Right renal pelvis (tissue), 4 donors: ENCODE measurements around the gene CA4. TPM values are rescaled to one million over a fixed set of nuclear protein-coding genes. Genes with fewer than 3 reads are reported as not detected.
"Not testable (repeated sequence)": the region's sequence is repeated elsewhere in the genome, so short reads cannot be mapped to it uniquely, and the experiment has no call there.

Experiments used
- DNase-seq, 4 donors: peaks; one replicate each; pipeline ENCODE4 v3.0.0-alpha.2; 2013; ENCODE audit warnings: low read depth in 4 of 4, low spot score in 3 of 4, missing footprints in 1 of 4
- polyA plus RNA-seq, 4 donors: library from polyadenylated mRNA; unstranded; fragments of 120-200 nt; gene quantifications; one replicate each; pipeline ENCODE4 v1.2.1, GENCODE V29; 2013; ENCODE audit not compliant: insufficient read length in 4 of 4

CA4 gene
- polyA plus RNA-seq, 4 donors, result 36.0 to 64.6 (median 45.4) TPM

DNA sequence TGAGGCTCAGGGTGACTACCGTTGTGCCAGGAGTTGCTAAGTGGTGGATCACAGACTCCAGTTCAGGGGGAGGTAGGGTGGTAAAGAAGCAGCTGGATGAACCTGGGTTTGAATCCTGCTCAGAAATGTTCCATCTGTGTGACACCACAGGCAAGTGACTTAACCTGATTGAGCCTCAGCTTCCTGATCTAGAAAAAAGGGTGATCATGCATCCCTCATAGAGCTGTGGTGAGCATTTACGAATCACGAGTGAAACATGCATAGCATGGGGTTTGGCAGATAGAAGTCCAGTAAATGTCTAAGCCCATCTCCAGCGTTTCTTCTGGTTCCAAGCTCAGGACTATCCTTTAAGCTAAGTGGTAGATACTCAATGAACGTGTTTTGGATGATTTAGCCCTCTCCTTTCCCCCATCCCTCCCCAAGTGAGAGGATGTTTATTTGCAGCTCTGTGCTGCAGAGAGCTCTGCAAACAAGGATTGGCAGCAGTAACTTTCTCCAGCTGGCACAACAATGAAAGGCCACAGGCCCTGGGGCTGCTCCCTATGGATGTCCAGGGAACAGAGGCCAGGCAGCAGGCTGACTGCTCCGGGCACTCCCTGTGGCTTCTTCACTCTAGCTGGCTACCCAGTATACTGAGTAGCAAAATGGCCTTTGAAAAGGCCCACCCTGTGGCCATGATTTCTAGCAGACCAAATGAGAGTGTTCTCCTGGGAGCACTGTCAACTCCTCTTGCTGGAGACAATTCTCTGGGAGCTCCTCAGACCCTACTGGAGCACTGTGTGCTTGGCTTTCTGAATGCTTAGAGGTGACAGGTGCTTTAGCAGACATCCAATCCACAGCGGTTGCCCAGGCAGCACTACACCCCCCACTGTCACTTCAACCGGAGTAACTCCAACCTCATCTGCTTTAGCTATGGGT lies 21.3 kb downstream of the CA4 start:
- DNase-seq, result no peak

DNA sequence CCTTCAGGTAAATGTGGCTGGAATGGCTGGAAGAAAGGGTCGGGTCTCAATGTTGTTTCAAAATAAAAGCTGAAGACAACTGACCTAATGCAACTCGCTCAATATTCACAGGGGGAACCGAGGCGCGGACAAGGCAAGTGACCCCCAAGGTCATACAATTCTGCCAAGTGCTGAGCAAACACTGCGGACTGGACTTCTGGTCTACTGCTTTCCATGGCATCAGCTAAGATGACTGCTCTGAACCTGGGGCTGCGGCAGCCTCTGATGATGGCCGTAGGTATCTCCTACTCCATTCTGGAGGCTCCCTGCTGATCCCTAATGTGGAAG lies 21.9 kb downstream of the CA4 start:
- DNase-seq, result no peak

DNA sequence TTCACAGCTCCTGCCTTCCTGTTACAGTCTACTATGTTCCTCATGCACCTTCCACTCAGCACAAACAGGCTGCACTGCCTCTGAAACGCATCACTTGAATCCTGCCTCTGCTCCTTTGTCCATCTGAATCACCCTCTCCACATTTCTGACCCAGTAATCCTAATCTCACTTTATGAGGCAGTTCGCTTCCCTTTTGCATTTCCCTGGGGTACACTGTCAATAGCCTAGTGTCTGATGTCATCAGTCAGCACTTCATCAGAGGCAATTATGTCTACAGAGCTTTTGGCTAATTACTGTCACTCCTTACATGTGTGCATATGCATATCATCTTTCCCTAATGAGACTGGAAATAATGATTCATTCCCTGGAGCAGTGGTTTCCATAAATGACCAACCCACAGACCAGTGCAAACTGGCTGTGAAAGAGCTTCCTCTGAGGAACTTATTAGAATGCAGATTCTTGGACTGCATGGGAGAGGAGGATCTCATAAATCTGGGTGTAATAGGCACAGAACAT lies 23.6 kb downstream of the CA4 start:
- no peak for DNase-seq

DNA sequence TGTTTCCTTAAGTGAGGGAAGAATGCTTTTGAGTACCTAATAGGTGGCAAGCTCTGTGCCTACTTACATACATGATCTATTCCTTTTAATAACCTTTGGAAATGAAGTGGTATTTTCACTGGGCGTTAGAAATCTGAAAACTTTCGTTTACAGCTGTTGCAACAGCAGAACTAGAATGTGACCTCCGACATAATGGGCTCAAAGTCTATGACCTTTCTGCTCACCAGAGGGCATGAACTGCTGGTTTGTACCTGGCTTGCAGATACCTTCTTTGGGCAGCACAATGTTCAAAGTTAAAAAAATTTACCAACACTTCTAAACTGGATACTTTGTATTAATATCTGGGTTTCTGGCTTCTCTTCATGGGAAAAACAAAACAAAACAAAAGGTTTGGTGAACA lies 24.3 kb downstream of the CA4 start:
- DNase-seq, result no peak

DNA sequence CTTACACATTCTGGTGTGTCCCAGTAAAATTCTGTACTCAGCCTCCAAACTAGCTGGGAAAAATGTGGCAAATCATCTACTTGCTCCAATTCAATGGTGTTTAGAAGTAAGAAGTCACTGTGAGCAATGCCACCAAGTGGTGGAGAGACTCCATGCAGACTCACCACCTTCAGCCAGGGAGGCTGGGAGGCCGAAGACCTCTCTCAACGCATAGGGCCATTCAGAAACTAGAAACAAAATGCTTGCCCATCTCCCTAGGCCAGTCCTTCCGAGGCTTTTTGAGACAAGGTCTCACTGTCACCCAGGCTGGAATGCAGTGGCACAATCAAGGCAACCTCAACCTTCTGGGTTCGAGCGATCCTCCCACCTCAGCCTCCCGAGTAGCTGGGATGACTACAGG lies 25.0 kb downstream of the CA4 start:
- not testable (repeated sequence) for DNase-seq

DNA sequence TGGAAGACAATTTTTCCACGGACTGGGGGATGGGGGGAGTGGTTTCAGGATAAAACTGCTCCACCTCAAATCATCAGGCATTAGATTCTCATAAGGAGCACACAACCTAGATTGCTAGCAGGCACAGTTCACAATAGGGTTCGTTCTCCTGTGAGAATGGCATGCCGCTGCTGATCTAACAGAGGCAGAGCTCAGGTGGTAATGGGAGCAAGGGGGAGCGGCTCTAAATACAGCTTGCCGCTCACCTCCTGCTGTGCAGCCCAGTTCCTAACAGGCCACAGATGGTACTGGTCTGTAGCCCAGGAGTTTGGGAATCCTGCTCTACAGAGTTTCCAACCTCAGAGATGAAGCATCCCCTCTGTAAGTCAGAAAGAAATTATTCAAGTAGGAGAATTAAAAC lies 27.0 kb downstream of the CA4 start:
- not testable (repeated sequence) for DNase-seq

DNA sequence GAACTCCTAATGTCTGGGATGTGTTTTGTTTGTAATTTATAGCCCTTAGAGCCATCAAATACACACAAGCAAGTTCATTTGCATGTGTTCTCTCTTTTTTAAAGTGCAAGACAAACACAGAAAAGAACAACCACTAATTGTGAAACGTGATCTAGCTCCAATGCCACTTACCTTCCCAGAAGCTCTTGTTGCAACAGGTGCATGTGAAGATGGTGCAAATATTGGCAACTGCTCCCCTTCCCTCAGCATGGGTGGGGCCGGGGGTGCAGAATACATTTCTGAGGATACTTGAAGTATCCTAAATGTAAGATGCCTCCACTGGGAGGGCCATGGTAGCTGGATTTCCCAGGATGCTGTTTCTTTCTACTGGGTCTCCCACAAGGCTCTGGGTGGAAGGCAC lies 28.4 kb downstream of the CA4 start:
- DNase-seq, result not testable (repeated sequence)

DNA sequence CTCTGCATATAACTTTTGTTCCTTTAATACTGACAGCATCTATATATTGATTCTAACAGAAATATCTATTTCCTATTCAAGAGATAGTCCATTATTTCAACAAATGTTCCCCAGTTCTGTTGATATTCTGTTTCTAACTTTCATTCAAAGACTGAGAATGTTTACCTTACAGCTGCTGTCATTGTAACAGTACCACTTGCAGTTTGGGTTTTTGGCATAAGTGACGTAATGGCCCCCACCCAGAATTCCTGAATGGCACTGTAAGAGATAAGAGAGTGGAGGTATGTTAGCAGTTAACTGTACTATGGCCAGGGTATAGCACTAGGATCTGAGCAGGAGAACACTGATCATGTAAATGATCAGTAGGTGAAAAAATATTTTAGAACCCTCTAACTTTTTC lies 30.6 kb downstream of the CA4 start:
- not testable (repeated sequence) for DNase-seq

DNA sequence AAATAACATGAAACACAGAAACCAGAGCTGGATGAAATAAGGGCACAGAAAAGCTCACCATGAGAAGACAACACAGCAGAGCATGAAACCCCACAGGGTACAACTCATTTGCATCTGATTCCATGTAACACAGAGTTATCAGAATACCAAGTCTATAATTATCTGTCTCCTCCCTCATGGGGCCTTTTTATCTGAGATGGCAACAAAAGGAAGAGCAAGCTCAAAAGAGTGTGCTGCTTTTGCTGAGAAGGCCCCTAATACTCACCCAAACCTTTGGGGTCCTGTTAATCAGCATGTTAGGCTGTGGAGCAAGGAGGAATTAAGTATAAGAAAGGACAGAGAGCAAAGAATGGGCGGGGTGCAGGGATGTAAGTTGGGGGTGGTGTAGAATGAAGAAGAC lies 36.6 kb downstream of the CA4 start:
- not testable (repeated sequence) for DNase-seq

DNA sequence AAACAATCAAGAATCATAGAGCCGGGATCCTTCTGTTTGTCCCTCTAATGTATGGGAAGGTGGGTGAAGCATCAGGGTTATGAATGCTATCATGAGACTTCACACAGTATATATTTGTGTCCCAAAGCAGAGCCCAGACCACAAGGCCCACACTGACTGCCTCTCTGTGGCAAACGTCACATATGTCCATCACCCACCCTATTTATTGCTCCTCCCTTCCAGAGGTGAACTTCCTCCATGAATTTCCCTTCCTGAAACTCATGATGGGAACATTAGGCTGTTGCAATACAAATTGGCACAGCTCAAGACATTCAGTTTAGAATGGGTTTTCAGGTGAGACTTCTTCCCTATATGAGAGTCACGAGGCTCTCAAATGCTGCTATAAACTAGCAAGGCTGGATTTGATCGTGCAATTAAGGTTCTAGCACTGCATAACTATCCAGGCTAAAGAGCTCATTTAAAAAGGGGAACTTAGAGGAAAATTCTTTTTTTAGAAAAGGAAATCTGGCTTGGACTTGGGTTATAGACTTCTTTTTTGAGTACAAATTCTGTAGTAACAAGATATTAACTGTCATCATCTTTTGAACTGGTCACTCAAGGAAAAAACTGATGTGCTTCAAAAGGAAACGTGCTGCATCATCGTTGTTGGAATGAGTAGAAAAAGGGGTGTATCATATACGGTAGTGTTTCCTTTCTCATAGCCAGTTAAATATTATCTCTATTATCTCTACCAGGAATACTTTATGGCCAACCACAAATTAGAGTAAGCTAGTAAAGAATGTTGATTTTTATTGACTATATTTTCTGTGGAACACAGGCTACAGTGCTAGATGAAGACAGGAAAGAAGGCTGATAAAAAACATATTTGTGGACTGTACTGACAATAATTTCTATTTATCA lies 37.3 kb downstream of the CA4 start:
- not testable (repeated sequence) for DNase-seq

DNA sequence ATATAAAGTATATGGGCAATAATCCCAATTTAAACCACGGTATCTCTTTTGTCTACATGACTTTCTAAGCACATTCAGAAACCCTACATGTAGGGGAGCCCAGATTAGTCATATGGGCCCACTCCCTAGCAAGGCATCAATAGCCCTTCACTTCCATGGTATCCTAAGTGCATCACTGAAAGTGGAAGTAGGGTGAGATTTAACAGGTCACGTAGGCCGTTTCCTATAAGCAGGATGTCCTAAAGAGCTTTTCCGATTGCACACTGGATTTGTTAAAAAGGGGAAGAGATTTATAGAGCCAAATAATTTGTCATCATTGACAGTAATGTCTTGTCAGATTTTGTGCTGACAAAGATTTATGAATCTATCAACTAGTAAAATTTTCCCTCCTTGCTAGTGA lies 39.0 kb downstream of the CA4 start:
- no peak for DNase-seq

DNA sequence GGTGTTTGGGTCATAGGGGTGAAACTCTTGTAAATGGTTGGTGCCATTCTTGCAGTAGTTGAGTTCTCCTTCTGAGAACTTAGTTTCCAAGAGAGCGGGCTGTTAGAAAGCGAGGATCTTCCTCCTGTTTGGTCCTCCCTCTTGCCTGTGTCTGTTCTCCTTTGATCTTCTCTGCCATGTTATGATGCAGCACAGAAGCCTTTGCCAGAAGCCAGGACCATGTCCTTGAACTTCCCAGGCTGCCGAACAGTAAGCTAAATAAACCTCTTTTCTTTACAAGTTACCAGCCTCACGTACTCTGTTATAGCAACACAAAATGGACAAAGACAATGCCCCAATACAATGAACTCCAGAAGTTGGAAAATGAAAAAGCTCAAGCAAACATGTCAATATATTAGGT lies 40.3 kb downstream of the CA4 start:
- not testable (repeated sequence) for DNase-seq

DNA sequence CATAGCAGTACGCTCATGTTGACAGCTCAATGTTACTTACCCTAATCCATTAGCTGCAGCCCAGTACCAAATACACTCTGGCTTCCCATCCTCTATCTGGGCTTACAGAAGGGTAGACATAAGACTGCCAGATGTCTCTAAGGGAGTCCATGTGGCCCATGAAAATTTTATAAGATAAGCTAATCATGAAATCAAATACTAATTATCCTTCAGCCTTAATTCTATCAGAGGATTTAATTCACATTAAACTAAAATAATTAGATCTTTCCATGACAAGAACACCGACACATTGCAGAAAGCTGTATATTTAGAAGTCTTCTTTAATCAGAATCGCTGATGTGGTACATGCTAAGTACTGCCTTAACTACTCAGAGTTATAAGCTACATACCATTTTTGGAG lies 43.3 kb downstream of the CA4 start:
- DNase-seq, result not testable (repeated sequence)

DNA sequence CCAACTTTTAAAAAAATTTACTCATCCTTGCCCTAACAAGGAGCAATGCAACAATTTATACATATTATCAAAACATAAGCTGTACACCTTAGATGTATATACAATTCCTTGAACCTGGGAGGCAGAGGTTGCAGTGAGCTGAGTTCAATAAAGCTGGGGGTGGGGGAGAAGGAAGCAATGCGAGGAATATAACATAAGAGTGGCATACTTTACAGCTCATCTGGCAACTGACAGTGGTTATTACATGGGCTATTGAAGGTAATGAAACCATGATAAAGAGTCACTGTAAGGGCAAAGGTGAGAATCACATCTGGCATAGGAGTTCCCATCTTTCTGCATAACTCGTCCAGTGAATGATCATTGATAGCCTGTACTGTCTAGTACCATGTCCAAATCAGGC lies 43.7 kb downstream of the CA4 start:
- DNase-seq, result no peak

DNA sequence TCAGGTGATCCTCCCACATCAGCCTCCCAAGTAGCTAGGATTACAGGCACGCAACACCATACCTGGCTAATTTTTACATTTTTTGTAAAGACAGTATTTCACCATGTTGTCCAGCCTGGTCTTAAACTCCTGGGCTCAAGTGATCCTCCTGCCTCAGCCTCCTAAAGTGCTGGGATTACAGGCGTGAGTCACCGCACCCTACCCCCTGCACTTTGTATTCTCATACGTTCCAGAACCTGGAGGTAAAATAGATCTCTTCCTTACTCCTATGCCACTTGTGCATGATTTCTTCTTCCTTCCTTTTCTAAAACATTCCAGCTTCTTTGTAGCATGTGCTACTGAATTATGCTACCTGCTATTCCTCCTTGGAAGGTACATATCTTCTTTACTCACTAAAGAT lies 44.4 kb downstream of the CA4 start:
- not testable (repeated sequence) for DNase-seq

DNA sequence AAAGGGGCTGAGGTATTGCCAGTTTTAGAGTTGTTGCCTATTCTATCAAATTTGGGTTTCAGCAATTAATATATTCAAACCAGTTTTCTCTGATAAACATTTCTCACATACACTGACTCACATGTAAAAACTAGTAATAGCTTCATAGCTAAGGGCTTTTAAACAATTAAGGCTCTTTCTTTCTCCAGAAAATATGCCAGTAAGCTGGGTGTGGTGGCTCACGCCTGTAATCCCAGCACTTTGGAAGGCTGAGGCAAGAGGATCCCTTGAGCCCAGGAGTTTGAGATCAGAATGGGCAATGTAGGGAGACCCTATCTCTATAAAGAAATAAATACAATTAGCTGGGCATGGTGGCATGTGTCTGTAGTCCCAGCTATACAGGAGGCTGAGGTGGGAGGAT lies 48.9 kb downstream of the CA4 start:
- not testable (repeated sequence) for DNase-seq

DNA sequence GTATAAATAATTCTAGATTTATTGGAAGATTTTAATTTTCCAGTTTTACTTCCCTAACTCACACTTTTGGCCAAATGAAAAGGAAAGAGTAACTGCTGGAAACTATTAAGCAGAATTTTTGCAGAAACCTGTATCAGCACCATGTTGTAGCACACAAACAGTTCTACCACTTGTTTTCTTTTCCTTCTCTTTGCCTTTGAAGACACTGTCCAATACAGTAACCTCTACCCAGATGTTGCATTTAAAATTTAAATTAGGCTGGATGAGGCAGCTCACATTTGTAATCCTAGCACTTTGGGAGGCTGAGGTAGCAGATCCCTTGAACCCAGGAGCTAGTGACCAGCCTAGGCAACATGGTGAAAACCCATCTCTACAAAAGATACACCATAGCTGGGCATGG lies 56.0 kb downstream of the CA4 start:
- DNase-seq, result not testable (repeated sequence)

DNA sequence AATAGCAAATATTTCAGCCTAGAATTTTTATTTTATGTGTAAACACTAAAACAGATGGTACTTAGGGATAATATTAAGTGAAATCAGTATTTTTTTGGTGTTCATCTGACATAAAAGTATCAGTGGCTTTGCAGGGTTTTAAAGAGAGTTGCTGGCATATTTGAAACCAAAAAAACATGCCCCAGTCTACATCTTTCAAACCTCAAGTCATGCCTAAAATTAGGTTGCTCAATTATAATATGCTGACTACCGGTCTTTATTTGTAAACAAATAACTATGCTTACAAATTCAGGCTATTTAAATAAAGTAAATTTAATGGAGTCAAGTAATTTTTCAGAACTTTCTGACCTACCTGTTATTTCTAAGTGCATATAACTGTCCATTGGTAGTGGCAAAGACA lies 58.5 kb downstream of the CA4 start:
- DNase-seq, result not testable (repeated sequence)
